ENCODE data around the gene NR2F1-AS1.
"Not testable (repeated sequence)": the region's sequence is repeated elsewhere in the genome, so short reads cannot be mapped to it uniquely, and the experiment has no call there.

NR2F1-AS1 gene

GRCh38 chr5:93557021-93557604 lies 23.9 kb downstream of the NR2F1-AS1 start:
- in situ Hi-C loops (cut with MboI; ENCODE audit: low sequenced_read_pairs) = no loop called here

- in situ Hi-C loops (cut with MboI; ENCODE audit: low sequenced_read_pairs) = not testable (repeated sequence)
These were observed 31.4 kb downstream of the NR2F1-AS1 start for GRCh38 chr5:93549594-93549993.

- in situ Hi-C loops (cut with MboI; ENCODE audit: low sequenced_read_pairs) = no loop called here
These were observed 35.1 kb downstream of the NR2F1-AS1 start for GRCh38 chr5:93545872-93546271.

- in situ Hi-C loops (cut with MboI; ENCODE audit: low sequenced_read_pairs) = no loop called here
These were observed 48.6 kb downstream of the NR2F1-AS1 start for GRCh38 chr5:93532370-93532769.

GRCh38 chr5:93521815-93522214 lies 59.2 kb downstream of the NR2F1-AS1 start:
- in situ Hi-C loops (cut with MboI; ENCODE audit: low sequenced_read_pairs) = not testable (repeated sequence)

- in situ Hi-C loops (cut with MboI; ENCODE audit: low sequenced_read_pairs) = no loop called here
These were observed 61.3 kb downstream of the NR2F1-AS1 start for GRCh38 chr5:93519740-93520139.

- in situ Hi-C loops (cut with MboI; ENCODE audit: low sequenced_read_pairs) = no loop called here
These were observed 63.2 kb downstream of the NR2F1-AS1 start for GRCh38 chr5:93517828-93518227.

GRCh38 chr5:93513298-93513697 lies 67.7 kb downstream of the NR2F1-AS1 start:
- in situ Hi-C loops (cut with MboI; ENCODE audit: low sequenced_read_pairs) = no loop called here

- in situ Hi-C loops (cut with MboI; ENCODE audit: low sequenced_read_pairs) = no loop called here
These were observed 68.2 kb downstream of the NR2F1-AS1 start for GRCh38 chr5:93512799-93513198.

- in situ Hi-C loops (cut with MboI; ENCODE audit: low sequenced_read_pairs) = no loop called here
These were observed 69.6 kb downstream of the NR2F1-AS1 start for GRCh38 chr5:93511445-93511844.

GRCh38 chr5:93510626-93511380 lies 70.2 kb downstream of the NR2F1-AS1 start:
- in situ Hi-C loops (cut with MboI; ENCODE audit: low sequenced_read_pairs) = no loop called here

GRCh38 chr5:93505553-93505952 lies 75.5 kb downstream of the NR2F1-AS1 start:
- in situ Hi-C loops (cut with MboI; ENCODE audit: low sequenced_read_pairs) = not testable (repeated sequence)

- in situ Hi-C loops (cut with MboI; ENCODE audit: low sequenced_read_pairs) = no loop called here
These were observed 77.4 kb downstream of the NR2F1-AS1 start for GRCh38 chr5:93503598-93504067.

GRCh38 chr5:93497096-93497495 lies 83.9 kb downstream of the NR2F1-AS1 start:
- in situ Hi-C loops (cut with MboI; ENCODE audit: low sequenced_read_pairs) = no loop called here

GRCh38 chr5:93479982-93480509 lies 101.0 kb downstream of the NR2F1-AS1 start:
- in situ Hi-C loops (cut with MboI; ENCODE audit: low sequenced_read_pairs) = no loop called here

GRCh38 chr5:93477816-93478215 lies 103.2 kb downstream of the NR2F1-AS1 start:
- in situ Hi-C loops (cut with MboI; ENCODE audit: low sequenced_read_pairs) = no loop called here

- in situ Hi-C loops (cut with MboI; ENCODE audit: low sequenced_read_pairs) = no loop called here
These were observed 104.7 kb downstream of the NR2F1-AS1 start for GRCh38 chr5:93476251-93476742.

GRCh38 chr5:93462916-93463315 lies 118.1 kb downstream of the NR2F1-AS1 start:
- in situ Hi-C loops (cut with MboI; ENCODE audit: low sequenced_read_pairs) = no loop called here

GRCh38 chr5:93461756-93462155 lies 119.3 kb downstream of the NR2F1-AS1 start:
- in situ Hi-C loops (cut with MboI; ENCODE audit: low sequenced_read_pairs) = no loop called here

- in situ Hi-C loops (cut with MboI; ENCODE audit: low sequenced_read_pairs) = no loop called here
These were observed 120.7 kb downstream of the NR2F1-AS1 start for GRCh38 chr5:93460286-93460685.

- in situ Hi-C loops (cut with MboI; ENCODE audit: low sequenced_read_pairs) = not testable (repeated sequence)
These were observed 124.2 kb downstream of the NR2F1-AS1 start for GRCh38 chr5:93456796-93457195.

- in situ Hi-C loops (cut with MboI; ENCODE audit: low sequenced_read_pairs) = no loop called here
These were observed 126.1 kb downstream of the NR2F1-AS1 start for GRCh38 chr5:93454896-93455295.
